ENCODE results near the gene KMT5C.
A peak's percentile ranks its signal among the peaks of the same experiment; 100 is the strongest.

The KMT5C gene

DNA sequence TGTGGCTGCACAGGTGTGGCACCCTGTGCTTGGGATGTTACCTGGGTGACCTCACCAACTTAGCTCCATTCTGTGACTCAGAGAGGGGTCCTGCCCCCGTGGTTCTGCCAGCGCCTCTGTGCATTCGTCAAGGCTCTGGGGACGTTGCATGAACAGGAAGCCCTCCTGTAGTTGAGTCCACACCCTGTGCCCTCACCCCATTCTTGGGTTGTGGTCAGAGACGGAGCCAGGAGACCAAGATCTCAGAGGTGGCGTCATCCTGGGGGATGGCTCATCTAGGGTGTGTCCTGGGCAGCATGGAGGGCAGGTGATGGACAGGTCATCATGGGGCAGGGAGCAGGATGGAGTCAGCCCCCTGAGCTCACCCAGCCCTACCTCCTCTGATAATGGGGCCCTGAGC lies 12.4 kb downstream of the KMT5C start:
- TF ChIP-seq POLR2A (IDR thresholded peaks at IDR 0.05; ENCODE audit: low read depth, low read length) (no peak), TAF1 (IDR thresholded peaks at IDR 0.05; ENCODE audit: borderline replicate concordance, low read depth, low read length) (no peak), POLR2AphosphoS5 (IDR thresholded peaks at IDR 0.05; ENCODE audit: low read depth, low read length) (no peak)
- DNase-seq (ENCODE audit: insufficient read length), result no peak
- FAIRE-seq, result no peak

- no peak for DNase-seq (ENCODE audit: insufficient read length)
- TF ChIP-seq TAF1 (IDR thresholded peaks at IDR 0.05; ENCODE audit: borderline replicate concordance, low read depth, low read length) (no peak), POLR2A (IDR thresholded peaks at IDR 0.05; ENCODE audit: low read depth, low read length) (no peak), POLR2AphosphoS5 (IDR thresholded peaks at IDR 0.05; ENCODE audit: low read depth, low read length) (no peak)
- FAIRE-seq, result no peak
Observed at GRCh38 chr19:55352549-55353145, 13.0 kb downstream of the KMT5C start.

DNA sequence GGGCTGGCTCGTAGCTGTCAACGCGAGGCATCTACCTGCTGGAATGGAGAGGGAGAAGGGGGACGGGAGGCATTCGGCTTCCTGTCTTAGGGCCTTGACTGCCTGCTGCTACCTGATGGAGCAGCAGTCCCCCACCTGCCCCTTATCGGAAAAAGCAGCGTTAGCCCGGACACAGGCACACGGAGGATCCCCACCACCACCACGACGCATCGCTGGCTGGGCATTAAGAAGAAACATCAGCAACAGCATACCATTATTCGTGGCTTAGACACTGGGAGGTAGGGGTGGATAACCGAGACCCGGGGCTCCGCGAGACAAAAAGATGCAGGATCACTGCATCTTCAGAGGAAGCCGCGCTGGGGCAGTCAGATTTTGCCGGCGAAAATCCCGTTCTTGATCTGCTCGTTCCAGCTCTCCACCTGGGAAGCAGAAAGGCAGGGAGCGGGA lies 13.7 kb downstream of the KMT5C start:
- TF ChIP-seq POLR2AphosphoS5 (IDR thresholded peaks at IDR 0.05; ENCODE audit: low read depth, low read length) (no peak), TAF1 (IDR thresholded peaks at IDR 0.05; ENCODE audit: borderline replicate concordance, low read depth, low read length) (no peak), POLR2A (IDR thresholded peaks at IDR 0.05; ENCODE audit: low read depth, low read length) (no peak)
- FAIRE-seq, result no peak
- DNase-seq (ENCODE audit: insufficient read length), result no peak

DNA sequence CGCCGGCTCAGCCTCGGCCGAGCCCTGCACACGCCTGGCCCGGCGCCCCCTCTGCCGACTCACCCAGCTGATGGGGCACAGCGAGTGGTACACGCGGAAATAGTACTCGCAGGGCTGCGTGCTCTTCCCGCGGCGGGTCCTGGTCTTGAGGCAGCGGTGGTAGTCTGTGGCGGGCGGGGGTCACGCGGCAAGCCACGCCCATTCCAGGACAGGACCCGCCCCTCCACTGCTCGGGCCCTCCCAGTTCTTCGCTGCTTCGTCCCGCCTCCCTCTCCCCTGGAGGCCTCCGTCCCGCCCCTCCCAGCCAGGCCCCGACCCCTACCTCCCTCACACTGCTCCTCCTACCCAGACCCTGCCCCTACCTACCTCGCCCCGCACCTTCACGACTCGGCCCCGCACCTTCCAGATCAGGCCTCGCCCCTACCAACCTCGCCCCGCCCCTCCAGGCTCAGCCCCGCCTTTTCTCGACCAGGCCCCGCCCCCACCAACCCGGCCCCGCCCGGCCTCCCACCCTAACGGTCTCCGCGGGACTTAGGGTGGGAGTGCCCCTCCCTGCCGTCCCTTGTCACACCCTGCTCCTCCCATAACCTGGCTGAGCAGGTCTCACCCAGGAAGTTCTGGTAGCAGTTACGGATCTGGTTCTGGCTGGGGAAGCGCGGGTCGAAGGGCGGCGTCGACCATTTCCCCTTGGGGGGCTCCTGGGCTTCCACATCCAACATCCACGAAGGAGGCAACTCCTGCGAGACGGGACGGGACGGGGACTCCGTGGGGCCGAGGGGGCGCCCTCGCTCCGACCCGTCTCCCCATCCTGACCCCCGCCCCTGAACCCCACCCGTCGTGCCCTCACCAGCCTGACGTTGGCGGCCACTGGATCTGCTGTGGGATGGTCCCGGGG lies 14.4 kb downstream of the KMT5C start:
- FAIRE-seq (no peak), DNase-seq (ENCODE audit: insufficient read length) (peak; percentile 88)

DNA sequence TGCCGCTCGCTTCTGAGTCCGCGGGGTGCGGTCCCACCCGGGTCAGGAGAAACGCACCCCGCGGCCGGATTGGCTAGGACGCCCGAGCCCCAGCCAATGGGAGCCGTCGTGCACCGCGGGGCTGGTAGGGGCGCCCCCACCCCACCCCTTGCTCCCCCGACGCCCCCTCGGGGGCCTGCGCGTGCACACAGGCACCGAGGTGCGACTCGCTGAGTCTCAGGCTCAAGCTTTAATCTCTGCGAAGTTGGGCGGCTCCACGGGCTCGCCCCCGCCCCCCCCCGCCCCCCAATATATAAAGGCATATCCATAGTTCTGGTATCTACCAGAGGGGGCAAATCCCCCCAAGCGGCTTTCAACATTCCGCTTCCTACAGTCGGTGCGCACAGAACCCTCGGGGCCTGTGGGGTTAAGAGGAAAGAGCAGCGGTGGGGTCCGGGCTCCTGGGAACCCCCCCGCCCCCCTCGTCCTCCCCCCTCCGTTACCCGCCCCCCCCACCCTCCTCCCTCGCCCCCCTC lies 15.1 kb downstream of the KMT5C start, which contains the start of gene COX6B2:
Gene COX6B2 (minus strand): TSS at position 22 of the 515 bp plus-strand sequence. CDS start 198 bp downstream, outside the sequence.
- FAIRE-seq, result no peak
- no peak for DNase-seq (ENCODE audit: insufficient read length)
- TF ChIP-seq TAF1 (IDR thresholded peaks at IDR 0.05; ENCODE audit: borderline replicate concordance, low read depth, low read length), result no peak
- no peak for TF ChIP-seq POLR2A (IDR thresholded peaks at IDR 0.05; ENCODE audit: low read depth, low read length)
- TF ChIP-seq POLR2AphosphoS5 (IDR thresholded peaks at IDR 0.05; ENCODE audit: low read depth, low read length), result no peak

More for the DNA sequence above, 14.4 kb downstream of the KMT5C start:
- TF ChIP-seq POLR2A (IDR thresholded peaks at IDR 0.05; ENCODE audit: low read depth, low read length) (no peak), POLR2AphosphoS5 (IDR thresholded peaks at IDR 0.05; ENCODE audit: low read depth, low read length) (no peak)

DNA sequence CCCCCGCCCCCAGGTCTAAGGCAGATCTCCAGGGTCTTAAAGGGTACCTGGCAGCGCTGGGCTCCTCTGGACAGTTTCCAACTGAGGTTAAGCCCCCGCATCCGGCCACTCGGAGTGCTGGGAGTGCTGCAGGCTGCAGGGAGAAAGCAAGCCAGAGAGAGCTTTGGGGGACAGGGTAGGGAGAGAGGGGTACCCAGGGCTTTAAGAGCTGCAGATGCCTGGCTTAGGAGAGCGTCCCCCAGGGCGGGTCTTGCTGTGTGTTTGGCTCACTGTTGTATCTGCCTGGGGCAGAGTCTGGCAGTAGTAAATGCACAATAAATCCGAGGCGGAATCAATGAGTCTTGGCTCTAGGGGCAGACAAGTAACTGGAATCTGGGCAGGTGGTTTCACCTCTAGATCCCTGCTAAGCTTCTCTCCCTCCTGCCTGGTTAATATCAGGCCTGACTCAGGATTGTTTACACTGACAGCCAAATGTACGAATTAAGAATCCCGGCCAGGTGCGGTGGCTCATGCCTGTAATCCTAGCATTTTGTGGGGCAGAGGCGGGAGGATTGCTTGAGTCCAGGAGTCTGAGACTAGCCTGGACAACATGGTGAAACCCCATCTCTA lies 15.6 kb downstream of the KMT5C start:
- FAIRE-seq, result no peak
- DNase-seq (ENCODE audit: insufficient read length), result no peak

GRCh38 chr19:55358493-55358892 lies 18.8 kb downstream of the KMT5C start:
- DNase-seq (ENCODE audit: insufficient read length), result no peak
- TF ChIP-seq POLR2AphosphoS5 (IDR thresholded peaks at IDR 0.05; ENCODE audit: low read depth, low read length), result no peak
- TF ChIP-seq POLR2A (IDR thresholded peaks at IDR 0.05; ENCODE audit: low read depth, low read length), result no peak
- TF ChIP-seq TAF1 (IDR thresholded peaks at IDR 0.05; ENCODE audit: borderline replicate concordance, low read depth, low read length), result no peak
- no peak for FAIRE-seq

More for the DNA sequence above, 15.6 kb downstream of the KMT5C start:
- no peak for TF ChIP-seq POLR2AphosphoS5 (IDR thresholded peaks at IDR 0.05; ENCODE audit: low read depth, low read length)

DNA sequence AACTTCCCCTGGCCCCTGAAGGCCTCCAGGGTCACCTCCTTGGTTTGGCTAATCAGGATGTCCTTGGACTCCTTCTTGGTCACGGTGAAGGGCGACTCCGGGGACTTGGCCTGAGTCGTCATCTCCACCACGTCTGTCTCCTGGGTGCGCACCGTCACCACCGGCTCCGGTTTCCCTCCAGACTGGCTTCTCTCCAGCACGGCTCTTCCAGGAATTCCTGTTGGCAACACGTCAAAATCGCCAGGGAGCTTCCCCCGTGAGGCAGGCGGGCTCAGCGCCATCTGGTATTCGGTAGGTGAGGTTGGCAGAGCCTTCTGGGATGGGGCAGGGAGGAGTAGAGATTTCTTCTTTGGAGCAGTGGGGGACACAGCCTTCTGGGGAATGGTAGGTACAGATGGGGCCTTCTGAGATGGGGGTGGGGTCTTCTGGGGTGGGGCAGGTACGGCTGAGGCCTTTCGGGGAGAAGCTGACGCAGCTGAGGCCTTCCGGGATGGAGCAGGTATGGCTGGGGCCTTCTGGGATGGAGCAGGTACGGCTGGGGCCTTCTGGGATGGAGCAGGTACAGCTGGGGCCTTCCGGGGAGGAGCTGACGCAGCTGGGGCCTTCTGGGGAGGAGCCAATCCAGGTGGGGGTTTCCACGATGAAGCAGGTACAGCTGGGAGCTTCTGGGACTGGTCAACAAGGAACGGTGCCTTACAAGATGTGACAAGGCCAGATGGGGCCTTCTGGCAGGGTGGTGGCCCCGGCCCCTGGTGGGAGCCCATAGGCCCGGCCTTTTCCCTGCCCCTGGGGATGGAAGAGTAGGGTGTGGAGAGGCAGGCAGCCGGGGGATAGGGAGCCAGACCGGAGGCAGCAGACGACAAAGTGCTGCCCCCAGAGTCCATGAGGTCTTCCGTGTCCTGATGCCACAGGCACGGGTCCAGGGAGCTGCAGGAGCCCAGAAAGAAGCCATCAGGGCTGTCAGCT lies 19.6 kb downstream of the KMT5C start:
- no peak for DNase-seq (ENCODE audit: insufficient read length)

DNA sequence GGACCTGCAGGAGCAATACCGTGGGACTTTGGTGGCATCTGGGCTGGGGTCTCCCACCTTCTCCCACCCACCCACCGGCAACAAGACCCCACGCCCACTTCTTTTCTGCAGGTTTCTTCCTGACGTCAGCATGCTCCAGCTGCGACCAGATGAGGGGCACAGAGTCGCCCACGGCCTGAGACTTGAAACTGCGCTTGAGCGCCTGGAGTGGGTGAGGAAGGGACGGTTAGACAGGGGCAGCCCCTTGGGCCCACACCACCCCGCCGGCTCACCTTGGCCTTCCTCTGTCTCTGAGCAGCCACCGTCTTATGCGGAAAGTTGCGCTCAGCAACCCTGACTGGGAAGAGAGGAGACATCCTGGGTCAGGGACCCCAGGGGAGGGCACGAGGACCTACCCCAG lies 21.2 kb downstream of the KMT5C start:
- DNase-seq (ENCODE audit: insufficient read length) (no peak), FAIRE-seq (no peak)
- TF ChIP-seq POLR2AphosphoS5 (IDR thresholded peaks at IDR 0.05; ENCODE audit: low read depth, low read length), result no peak

More for the DNA sequence above, 19.6 kb downstream of the KMT5C start:
- FAIRE-seq, result no peak
- TF ChIP-seq POLR2AphosphoS5 (IDR thresholded peaks at IDR 0.05; ENCODE audit: low read depth, low read length) (no peak), TAF1 (IDR thresholded peaks at IDR 0.05; ENCODE audit: borderline replicate concordance, low read depth, low read length) (no peak), POLR2A (IDR thresholded peaks at IDR 0.05; ENCODE audit: low read depth, low read length) (no peak)

- TF ChIP-seq TAF1 (IDR thresholded peaks at IDR 0.05; ENCODE audit: borderline replicate concordance, low read depth, low read length) (no peak), POLR2A (IDR thresholded peaks at IDR 0.05; ENCODE audit: low read depth, low read length) (no peak), POLR2AphosphoS5 (IDR thresholded peaks at IDR 0.05; ENCODE audit: low read depth, low read length) (no peak)
- FAIRE-seq, result no peak
Observed at GRCh38 chr19:55362174-55362989, 22.7 kb downstream of the KMT5C start.

More at GRCh38 chr19:55362174-55362989, 22.7 kb downstream of the KMT5C start:
- DNase-seq (ENCODE audit: insufficient read length), result no peak
